ENCODE data around the gene NTM.

GRCh38 chr11:131422496-131422895 is 52.1 kb downstream of the NTM start:
- TF ChIP-seq ATF3 (IDR thresholded peaks at IDR 0.05; ENCODE audit: insufficient read depth, low read depth, low read length) (no peak), EP300 (IDR thresholded peaks at IDR 0.05; ENCODE audit: borderline replicate concordance in 1 of 2, low read depth in 2 of 2, low read length in 2 of 2) (no peak), CBX8 (IDR thresholded peaks at IDR 0.05; ENCODE audit: borderline replicate concordance, low read depth, low read length) (no peak), POLR2AphosphoS5 (IDR thresholded peaks at IDR 0.05; ENCODE audit: low read depth, low read length) (no peak), CTCF (IDR thresholded peaks at IDR 0.05; ENCODE audit: control extremely low read depth in 1 of 3, insufficient read depth in 1 of 3, low read depth in 1 of 3, low read length in 3 of 3) (no peak), CEBPB (IDR thresholded peaks at IDR 0.05; ENCODE audit: low read depth, low read length) (no peak), EZH2 (IDR thresholded peaks at IDR 0.05; ENCODE audit: low read depth, low read length, severe bottlenecking) (no peak), GABPA (IDR thresholded peaks at IDR 0.05; ENCODE audit: borderline replicate concordance, insufficient read depth, low read length) (no peak)
